B cell (primary cell): Measurements from ENCODE around the gene CACHD1.

ENCODE experiments used
- EZH2 ChIP-seq: IDR thresholded peaks from 2 replicates; pipeline ENCODE4 v1.6.1; 2012; ENCODE audit warnings: borderline replicate concordance, low read depth, mild to moderate bottlenecking, moderate library complexity, low read length; ENCODE audit not compliant: insufficient read depth, poor library complexity, severe bottlenecking
- TF ChIP-seq, protein P1 (sequence below): fragments of 200-600 bp; IDR thresholded peaks from one replicate; pipeline ENCODE4 v1.8.0; 2022; ENCODE audit warnings: antibody characterized with exemption, mild to moderate bottlenecking

DNA sequence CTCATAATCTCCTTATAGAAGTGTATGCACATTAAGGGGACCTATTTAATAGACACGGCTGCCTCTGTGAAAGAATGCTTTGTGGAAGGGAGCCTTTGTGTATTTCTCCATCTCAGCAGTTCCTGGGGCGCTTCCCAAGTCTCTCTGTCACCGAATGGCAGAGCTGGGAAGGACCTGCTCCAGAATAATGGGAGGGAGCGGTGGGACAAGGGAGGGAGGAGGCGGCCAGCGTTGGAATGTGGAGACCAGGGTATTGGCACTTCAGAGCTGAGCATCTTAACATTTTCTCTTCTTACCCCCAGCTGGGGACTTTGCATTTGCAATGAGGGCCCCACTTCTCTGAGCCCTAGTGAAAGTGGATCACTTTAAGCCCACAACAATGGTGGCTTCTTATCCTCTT, 23.9 kb downstream of the CACHD1 start:
- TF ChIP-seq, protein P1, sequence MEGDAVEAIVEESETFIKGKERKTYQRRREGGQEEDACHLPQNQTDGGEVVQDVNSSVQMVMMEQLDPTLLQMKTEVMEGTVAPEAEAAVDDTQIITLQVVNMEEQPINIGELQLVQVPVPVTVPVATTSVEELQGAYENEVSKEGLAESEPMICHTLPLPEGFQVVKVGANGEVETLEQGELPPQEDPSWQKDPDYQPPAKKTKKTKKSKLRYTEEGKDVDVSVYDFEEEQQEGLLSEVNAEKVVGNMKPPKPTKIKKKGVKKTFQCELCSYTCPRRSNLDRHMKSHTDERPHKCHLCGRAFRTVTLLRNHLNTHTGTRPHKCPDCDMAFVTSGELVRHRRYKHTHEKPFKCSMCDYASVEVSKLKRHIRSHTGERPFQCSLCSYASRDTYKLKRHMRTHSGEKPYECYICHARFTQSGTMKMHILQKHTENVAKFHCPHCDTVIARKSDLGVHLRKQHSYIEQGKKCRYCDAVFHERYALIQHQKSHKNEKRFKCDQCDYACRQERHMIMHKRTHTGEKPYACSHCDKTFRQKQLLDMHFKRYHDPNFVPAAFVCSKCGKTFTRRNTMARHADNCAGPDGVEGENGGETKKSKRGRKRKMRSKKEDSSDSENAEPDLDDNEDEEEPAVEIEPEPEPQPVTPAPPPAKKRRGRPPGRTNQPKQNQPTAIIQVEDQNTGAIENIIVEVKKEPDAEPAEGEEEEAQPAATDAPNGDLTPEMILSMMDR, result no peak
- no peak for TF ChIP-seq EZH2
